ENCODE measurements around the gene CCL1.

- TF ChIP-seq, protein P1, sequence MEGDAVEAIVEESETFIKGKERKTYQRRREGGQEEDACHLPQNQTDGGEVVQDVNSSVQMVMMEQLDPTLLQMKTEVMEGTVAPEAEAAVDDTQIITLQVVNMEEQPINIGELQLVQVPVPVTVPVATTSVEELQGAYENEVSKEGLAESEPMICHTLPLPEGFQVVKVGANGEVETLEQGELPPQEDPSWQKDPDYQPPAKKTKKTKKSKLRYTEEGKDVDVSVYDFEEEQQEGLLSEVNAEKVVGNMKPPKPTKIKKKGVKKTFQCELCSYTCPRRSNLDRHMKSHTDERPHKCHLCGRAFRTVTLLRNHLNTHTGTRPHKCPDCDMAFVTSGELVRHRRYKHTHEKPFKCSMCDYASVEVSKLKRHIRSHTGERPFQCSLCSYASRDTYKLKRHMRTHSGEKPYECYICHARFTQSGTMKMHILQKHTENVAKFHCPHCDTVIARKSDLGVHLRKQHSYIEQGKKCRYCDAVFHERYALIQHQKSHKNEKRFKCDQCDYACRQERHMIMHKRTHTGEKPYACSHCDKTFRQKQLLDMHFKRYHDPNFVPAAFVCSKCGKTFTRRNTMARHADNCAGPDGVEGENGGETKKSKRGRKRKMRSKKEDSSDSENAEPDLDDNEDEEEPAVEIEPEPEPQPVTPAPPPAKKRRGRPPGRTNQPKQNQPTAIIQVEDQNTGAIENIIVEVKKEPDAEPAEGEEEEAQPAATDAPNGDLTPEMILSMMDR (conservative IDR thresholded peaks at IDR 0.05; ENCODE audit: low read depth in 2 of 2): no peak
- no peak for TF ChIP-seq EZH2 (IDR thresholded peaks at IDR 0.05; ENCODE audit: low read depth, unreplicated experiment)
Measured at GRCh38 chr17:34391241-34391640, 28.2 kb upstream of the CCL1 start.
